Caco-2 (cell line): ENCODE results near the gene JAML. TPM values are rescaled to one million over a fixed set of nuclear protein-coding genes. Genes with fewer than 3 reads are reported as not detected.

Source experiments
- BruUV-seq: library from RNA; stranded (reverse); fragments of 400-500 nt; replicated peaks from 2 replicates; lab custom pipeline; 2021; lab: Mats Ljungman, UMichigan
- CTCF ChIA-PET: fragments of 300-600 bp; sonication (Branson Sonifier 250); formaldehyde crosslinking; loops from one replicate; lab custom pipeline; 2022; ENCODE audit warnings: antibody characterized with exemption; lab: Charles Lee
- POLR2A ChIA-PET: fragments of 300-600 bp; sonication (Branson Sonifier 250); formaldehyde crosslinking; loops from one replicate; lab custom pipeline; 2022; ENCODE audit warnings: antibody characterized with exemption; lab: Charles Lee
- DNase-seq, 2 experiments: peaks; one replicate each; pipeline versions ENCODE4 v3.0.0 to v3.0.0-alpha.2; 2020 to 2022
- H3K27me3 ChIP-seq: replicated peaks from 2 replicates; pipeline ENCODE4 v1.6.0; 2011; ENCODE audit warnings: low read length; ENCODE audit not compliant: control insufficient read depth, insufficient read depth
- H3K36me3 ChIP-seq: 2 replicates; pipeline ENCODE4 v1.5.1; 2011; ENCODE audit warnings: low read length; ENCODE audit not compliant: control insufficient read depth, insufficient read depth
- H3K4me1 ChIP-seq: fragments of 250-450 bp; sonication (Bioruptor Pico); 2 replicates; pipeline ENCODE4 v1.5.1; 2020; ENCODE audit warnings: mild to moderate bottlenecking
- H3K4me3 ChIP-seq: 2 replicates; pipeline ENCODE4 v1.5.1; 2011; ENCODE audit warnings: low read depth, mild to moderate bottlenecking, control low read depth, low read length
- H3K9me3 ChIP-seq: fragments of 250-450 bp; sonication (Bioruptor Pico); 2 replicates; pipeline ENCODE4 v1.5.1; 2020; ENCODE audit warnings: mild to moderate bottlenecking, moderate library complexity
- H3K27ac Mint-ChIP-seq: one replicate; pipeline ENCODE4 v1.8.0; 2022; ENCODE audit warnings: mixed read lengths; ENCODE audit not compliant: unreplicated experiment
- H3K27me3 Mint-ChIP-seq: one replicate; pipeline ENCODE4 v1.8.0; 2022; ENCODE audit warnings: mixed read lengths; ENCODE audit not compliant: insufficient read depth, unreplicated experiment
- H3K36me3 Mint-ChIP-seq: one replicate; pipeline ENCODE4 v1.8.0; 2022; ENCODE audit warnings: mild to moderate bottlenecking, mixed read lengths; ENCODE audit not compliant: insufficient read depth, unreplicated experiment
- H3K4me1 Mint-ChIP-seq: one replicate; pipeline ENCODE4 v1.8.0; 2022; ENCODE audit warnings: low read depth, mixed read lengths; ENCODE audit not compliant: unreplicated experiment
- H3K4me3 Mint-ChIP-seq: one replicate; pipeline ENCODE4 v1.8.0; 2022; ENCODE audit warnings: mild to moderate bottlenecking, moderate library complexity, mixed read lengths; ENCODE audit not compliant: unreplicated experiment
- H3K9me3 Mint-ChIP-seq: one replicate; pipeline ENCODE4 v1.8.0; 2022; ENCODE audit warnings: mixed read lengths; ENCODE audit not compliant: unreplicated experiment
- intact Hi-C: fragments of 100-400 bp; cut with micrococcal nuclease; formaldehyde crosslinking; loops from one replicate; pipeline ENCODE4 v1.10.0; 2022; ENCODE audit not compliant: unreplicated experiment
- total RNA-seq: library from RNA; stranded (reverse); gene quantifications from 2 replicates; pipeline ENCODE4 v1.2.3, GENCODE V29; 2022
- TF ChIP-seq, protein P1 (sequence below), 2 experiments: fragments of 200-600 bp in 1 of 2; IDR thresholded peaks; 1 replicate in 1 of 2; 2 replicates in 1 of 2; pipeline versions ENCODE4 v1.5.1 to v1.8.0; 2011 to 2022; ENCODE audit warnings: antibody characterized with exemption in 1 of 2, control low read depth in 1 of 2, inconsistent platforms in 1 of 2, low read depth in 1 of 2, low read length in 1 of 2, mild to moderate bottlenecking in 1 of 2, moderate library complexity in 1 of 2; ENCODE audit not compliant: insufficient read depth in 1 of 2, severe bottlenecking in 1 of 2, unreplicated experiment in 1 of 2

Gene JAML
- total RNA-seq, 1 experiment from 2014 or later: 8.9 TPM

DNA sequence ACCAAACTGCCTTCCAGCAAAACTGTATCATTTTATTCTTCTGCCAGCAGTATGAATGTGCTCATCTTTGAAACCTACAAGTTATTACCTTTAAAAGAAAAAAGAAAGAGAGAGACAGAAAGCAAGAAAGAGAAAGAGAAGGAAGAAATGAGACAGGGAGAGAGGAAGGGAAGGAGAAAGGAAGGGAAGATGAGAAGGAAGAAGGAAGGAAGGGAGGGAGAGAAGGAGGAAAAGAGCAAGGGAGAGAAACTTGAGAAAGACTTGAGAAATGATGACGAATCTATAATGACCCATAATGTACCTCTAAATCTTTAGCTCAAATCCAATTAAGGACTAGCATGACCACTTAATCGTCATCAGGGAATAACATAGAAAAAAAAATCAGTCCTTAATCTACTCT lies 11.4 kb upstream of the JAML start:
- ChIA-PET CTCF (interaction anchor here (0.6 to 1.6 kb wide), 6 partner anchors 20 to 810 kb away, joined by 3 to 12 read pairs (median 4); partner anchors contain the start of gene MPZL2), POLR2A (interaction anchor here (0.6 to 1.8 kb wide), 2 partner anchors 16 to 137 kb away, joined by 4 to 11 read pairs; partner anchors contain the start of gene MPZL3)
- TF ChIP-seq, protein P1, sequence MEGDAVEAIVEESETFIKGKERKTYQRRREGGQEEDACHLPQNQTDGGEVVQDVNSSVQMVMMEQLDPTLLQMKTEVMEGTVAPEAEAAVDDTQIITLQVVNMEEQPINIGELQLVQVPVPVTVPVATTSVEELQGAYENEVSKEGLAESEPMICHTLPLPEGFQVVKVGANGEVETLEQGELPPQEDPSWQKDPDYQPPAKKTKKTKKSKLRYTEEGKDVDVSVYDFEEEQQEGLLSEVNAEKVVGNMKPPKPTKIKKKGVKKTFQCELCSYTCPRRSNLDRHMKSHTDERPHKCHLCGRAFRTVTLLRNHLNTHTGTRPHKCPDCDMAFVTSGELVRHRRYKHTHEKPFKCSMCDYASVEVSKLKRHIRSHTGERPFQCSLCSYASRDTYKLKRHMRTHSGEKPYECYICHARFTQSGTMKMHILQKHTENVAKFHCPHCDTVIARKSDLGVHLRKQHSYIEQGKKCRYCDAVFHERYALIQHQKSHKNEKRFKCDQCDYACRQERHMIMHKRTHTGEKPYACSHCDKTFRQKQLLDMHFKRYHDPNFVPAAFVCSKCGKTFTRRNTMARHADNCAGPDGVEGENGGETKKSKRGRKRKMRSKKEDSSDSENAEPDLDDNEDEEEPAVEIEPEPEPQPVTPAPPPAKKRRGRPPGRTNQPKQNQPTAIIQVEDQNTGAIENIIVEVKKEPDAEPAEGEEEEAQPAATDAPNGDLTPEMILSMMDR (IDR thresholded peaks at IDR 0.05; ENCODE audit: insufficient read depth in 1 of 2, low read depth in 1 of 2, low read length in 1 of 2, severe bottlenecking in 1 of 2, unreplicated experiment in 1 of 2): no peak
- H3K27me3 ChIP-seq: no peaks in the 10 kb centered on the region
- Mint-ChIP-seq H3K4me1 (peaks cover 42% of the 10 kb centered on the region), H3K4me3 (peak overlapping the region; percentile 51), H3K36me3 (peaks cover 20% of the 10 kb centered on the region), H3K9me3 (no peaks in the 10 kb centered on the region), H3K27ac (peak overlapping the region; percentile 87), H3K27me3 (no peaks in the 10 kb centered on the region)
- DNase-seq: no peak
- peaks cover 78% of the 10 kb centered on the region for H3K4me1 ChIP-seq
- no peaks in the 10 kb centered on the region for H3K9me3 ChIP-seq
- H3K36me3 ChIP-seq: peaks cover 7% of the 10 kb centered on the region
- no peak overlapping the region for H3K4me3 ChIP-seq
- intact Hi-C loops: loop anchor here (1.0 kb wide), 3 partner anchors 24 to 38 kb away; no protein-coding TSS in a partner anchor
- BruUV-seq: no TSS peak

DNA sequence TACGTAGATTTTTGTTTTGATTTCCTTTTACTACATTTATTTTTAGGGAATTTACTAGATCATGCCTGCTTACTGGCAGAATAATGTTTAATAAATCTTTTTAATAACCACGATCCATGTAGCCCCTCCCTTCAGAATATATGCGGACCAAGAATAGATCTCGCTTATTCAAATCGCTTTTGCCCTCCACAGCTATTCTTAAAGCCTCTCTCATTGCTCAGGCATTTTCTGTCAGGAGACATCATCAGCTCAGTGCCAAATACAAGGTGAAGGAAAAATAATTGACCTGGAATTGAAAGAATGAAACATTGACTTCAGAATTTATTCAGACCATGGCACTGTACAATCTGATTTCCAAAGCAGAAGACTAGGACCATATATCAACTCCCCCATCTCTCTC lies 10.0 kb upstream of the JAML start:
- POLR2A ChIA-PET: no interaction called here
- H3K4me1 Mint-ChIP-seq: peaks cover 36% of the 10 kb centered on the region
- intact Hi-C loops: no loop called here
- DNase-seq: no peak
- CTCF ChIA-PET: interaction anchor here (0.6 kb wide), 1 partner anchor 18 kb away, joined by 3 read pairs; no protein-coding TSS in a partner anchor
- TF ChIP-seq, protein P1 (IDR thresholded peaks at IDR 0.05; ENCODE audit: insufficient read depth in 1 of 2, low read depth in 1 of 2, low read length in 1 of 2, severe bottlenecking in 1 of 2, unreplicated experiment in 1 of 2): no peak
- peak overlapping the region; percentile 53 for H3K27ac Mint-ChIP-seq
- no peaks in the 10 kb centered on the region for H3K27me3 Mint-ChIP-seq
- no peaks in the 10 kb centered on the region for H3K9me3 ChIP-seq
- peaks cover 20% of the 10 kb centered on the region for H3K36me3 Mint-ChIP-seq
- no peak overlapping the region for H3K4me3 Mint-ChIP-seq
- no TSS peak for BruUV-seq
- no peak overlapping the region for H3K4me3 ChIP-seq
- H3K4me1 ChIP-seq: peaks cover 64% of the 10 kb centered on the region
- H3K9me3 Mint-ChIP-seq: no peaks in the 10 kb centered on the region
- H3K27me3 ChIP-seq: no peaks in the 10 kb centered on the region
- H3K36me3 ChIP-seq: peaks cover 9% of the 10 kb centered on the region

DNA sequence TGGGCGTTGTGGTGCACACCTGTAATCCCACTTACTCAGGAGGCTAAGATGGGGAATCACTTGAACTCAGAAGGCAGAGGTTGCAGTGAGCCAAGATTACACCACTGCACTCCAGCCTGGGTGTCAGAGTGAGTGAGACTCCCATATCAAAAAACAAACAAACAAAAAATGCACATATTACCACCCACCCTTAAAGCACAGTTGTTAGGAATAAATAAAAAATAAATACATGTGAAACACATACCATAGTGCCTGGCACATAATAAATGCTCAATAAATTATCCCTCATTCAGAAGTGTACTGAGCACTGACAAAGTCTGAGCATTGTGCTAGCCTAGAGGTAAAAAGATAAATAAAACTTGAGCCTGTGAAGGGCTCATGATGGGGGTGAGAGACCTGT lies 9.0 kb upstream of the JAML start:
- no TSS peak for BruUV-seq
- Mint-ChIP-seq H3K36me3 (peaks cover 25% of the 10 kb centered on the region), H3K4me3 (no peak overlapping the region), H3K27ac (peak overlapping the region; percentile 38), H3K9me3 (no peaks in the 10 kb centered on the region), H3K4me1 (peaks cover 35% of the 10 kb centered on the region), H3K27me3 (no peaks in the 10 kb centered on the region)
- ChIA-PET POLR2A (interaction anchor here (0.7 kb wide), 1 partner anchor 18 kb away, joined by 3 read pairs; no protein-coding TSS in a partner anchor), CTCF (interaction anchor here (0.6 kb wide), 1 partner anchor 117 kb away, joined by 3 read pairs; no protein-coding TSS in a partner anchor)
- intact Hi-C loops: no loop called here
- H3K9me3 ChIP-seq: no peaks in the 10 kb centered on the region
- peaks cover 54% of the 10 kb centered on the region for H3K4me1 ChIP-seq
- no peak overlapping the region for H3K4me3 ChIP-seq
- peaks cover 9% of the 10 kb centered on the region for H3K36me3 ChIP-seq
- DNase-seq: no peak
- H3K27me3 ChIP-seq: no peaks in the 10 kb centered on the region
- TF ChIP-seq, protein P1 (IDR thresholded peaks at IDR 0.05; ENCODE audit: insufficient read depth in 1 of 2, low read depth in 1 of 2, low read length in 1 of 2, severe bottlenecking in 1 of 2, unreplicated experiment in 1 of 2): no peak
